Activated CD4-positive, alpha-beta T cell treated with anti-CD3 and anti-CD28 coated beads, Interleukin-2, amount 50 U/mL, for 48 hours (primary cell): Measurements from ENCODE around the gene NDUFA12.
A peak's percentile ranks its signal among the peaks of the same experiment; 100 is the strongest.

Experiments
- DNase-seq, 2 experiments: peaks; one replicate each; pipeline ENCODE4 v3.0.0-alpha.2; 2020

NDUFA12 gene

GRCh38 chr12:94979941-94980340 lies 23.6 kb downstream of the NDUFA12 start:
- DNase-seq: no peak

- no peak for DNase-seq
These were observed 25.6 kb downstream of the NDUFA12 start for GRCh38 chr12:94977766-94978468.

- no peak for DNase-seq
These were observed 30.3 kb downstream of the NDUFA12 start for GRCh38 chr12:94973221-94973620.

- no peak for DNase-seq
These were observed 30.7 kb downstream of the NDUFA12 start for GRCh38 chr12:94972795-94973194.

GRCh38 chr12:94971923-94972322 lies 31.6 kb downstream of the NDUFA12 start:
- DNase-seq: no peak

- no peak for DNase-seq
These were observed 32.9 kb downstream of the NDUFA12 start for GRCh38 chr12:94970560-94970959.

GRCh38 chr12:94969424-94969823 lies 34.1 kb downstream of the NDUFA12 start:
- no peak for DNase-seq

GRCh38 chr12:94965982-94966630 lies 37.4 kb downstream of the NDUFA12 start:
- no peak for DNase-seq

- DNase-seq: no peak
These were observed 39.8 kb downstream of the NDUFA12 start for GRCh38 chr12:94963649-94964048.

GRCh38 chr12:94962670-94963069 lies 40.8 kb downstream of the NDUFA12 start:
- DNase-seq: no peak

- no peak for DNase-seq
These were observed 41.6 kb downstream of the NDUFA12 start for GRCh38 chr12:94961911-94962310.

GRCh38 chr12:94961256-94961824 lies 42.2 kb downstream of the NDUFA12 start:
- DNase-seq: no peak

- DNase-seq: no peak
These were observed 46.5 kb downstream of the NDUFA12 start for GRCh38 chr12:94957006-94957405.

- DNase-seq: no peak
These were observed 48.4 kb downstream of the NDUFA12 start for GRCh38 chr12:94954948-94955592.

- no peak for DNase-seq
These were observed 49.3 kb downstream of the NDUFA12 start for GRCh38 chr12:94954029-94954685.

- no peak for DNase-seq
These were observed 51.2 kb downstream of the NDUFA12 start for GRCh38 chr12:94952325-94952724.

- no peak for DNase-seq
These were observed 52.2 kb downstream of the NDUFA12 start for GRCh38 chr12:94951071-94951934.

GRCh38 chr12:94948232-94948810 lies 55.2 kb downstream of the NDUFA12 start:
- DNase-seq: no peak

- no peak for DNase-seq
These were observed 60.8 kb downstream of the NDUFA12 start for GRCh38 chr12:94942663-94943062.

- peak; percentile 49 to 62 for DNase-seq
These were observed 62.0 kb downstream of the NDUFA12 start for GRCh38 chr12:94941440-94941862.

- no peak for DNase-seq
These were observed 62.7 kb downstream of the NDUFA12 start for GRCh38 chr12:94940771-94941170.

- no peak for DNase-seq
These were observed 64.9 kb downstream of the NDUFA12 start for GRCh38 chr12:94938583-94938982.
